Gastroesophageal sphincter (tissue), 4 donors: ENCODE data around the gene ATG2B. TPM values are rescaled to one million over a fixed set of nuclear protein-coding genes. Genes with fewer than 3 reads are reported as not detected.

ENCODE experiments used
- ATAC-seq: fragments of 150-250 bp; one replicate; pipeline ENCODE4 v1.9.1; 2016; ENCODE audit warnings: mild to moderate bottlenecking, moderate library complexity
- H3K27ac ChIP-seq, 4 donors: fragments of 200-600 bp; sonication (generic) in 3 of 4; 1 replicate in 3 of 4; 2 replicates in 1 of 4; pipeline ENCODE4 v1.5.1; 2016 to 2019
- H3K27me3 ChIP-seq: fragments of 200-600 bp; sonication (generic); one replicate; pipeline ENCODE4 v1.5.1; 2019
- H3K36me3 ChIP-seq, 2 donors: fragments of 200-600 bp; sonication (generic); one replicate each; pipeline ENCODE4 v1.5.1; 2019; ENCODE audit warnings: control low read depth in 1 of 2
- H3K4me1 ChIP-seq, 3 donors: fragments of 200-600 bp; sonication (generic); 1 replicate in 2 of 3; 2 replicates in 1 of 3; pipeline ENCODE4 v1.5.1; 2016 to 2019; ENCODE audit warnings: control low read depth in 2 of 3
- H3K4me3 ChIP-seq, 2 donors: fragments of 200-600 bp; sonication (generic); one replicate each; pipeline ENCODE4 v1.5.1; 2019; ENCODE audit warnings: mild to moderate bottlenecking in 1 of 2, moderate library complexity in 1 of 2
- H3K9me3 ChIP-seq, 3 donors: fragments of 200-600 bp; sonication (generic); one replicate each; pipeline ENCODE4 v1.5.1; 2017 to 2019; ENCODE audit warnings: control low read depth in 2 of 3
- CTCF ChIP-seq, 4 experiments: fragments of 200-600 bp in 2 of 4; fragments of 450-650 bp in 2 of 4; sonication (generic) in 1 of 4; IDR thresholded peaks; one replicate each; pipeline ENCODE4 v1.5.1; 2017 to 2019; ENCODE audit warnings: antibody characterized with exemption in 4 of 4, mild to moderate bottlenecking in 2 of 4, moderate library complexity in 2 of 4
- EP300 ChIP-seq: sonication (generic); formaldehyde crosslinking; IDR thresholded peaks from one replicate; pipeline ENCODE4 v1.6.1; 2017; ENCODE audit warnings: antibody characterized with exemption, mild to moderate bottlenecking
- POLR2A ChIP-seq, 2 donors: fragments of 450-650 bp; IDR thresholded peaks; one replicate each; pipeline ENCODE4 v1.6.1; 2017; ENCODE audit warnings: antibody characterized with exemption in 2 of 2, mild to moderate bottlenecking in 2 of 2, moderate library complexity in 1 of 2
- POLR2AphosphoS5 ChIP-seq: sonication (generic); formaldehyde crosslinking; IDR thresholded peaks from one replicate; pipeline ENCODE4 v1.6.1; 2017; ENCODE audit warnings: antibody characterized with exemption
- WGBS, 2 donors: methylation state at CpG; one replicate each; pipeline ENCODE4 v1.1.5; 2018; ENCODE audit warnings: low coverage in 1 of 2; 5-methylcytosine and 5-hydroxymethylcytosine counted together
- total RNA-seq, 4 donors: library from RNA; depleted of rRNA; stranded (reverse); fragments of >200 nt; gene quantifications; one replicate each; pipeline ENCODE4 v1.1.0, GENCODE V29; 2016

ATG2B gene
- total RNA-seq, 4 donors from 2014 or later = 18.9 to 40.5 (median 25.8) TPM

GRCh38 chr14:96284430-96284829 is 78.7 kb downstream of the ATG2B start:
- H3K9me3 ChIP-seq = no peaks in the 10 kb centered on the region
- no peaks in the 10 kb centered on the region for H3K27me3 ChIP-seq
- TF ChIP-seq POLR2AphosphoS5 = no peak
- TF ChIP-seq CTCF (IDR thresholded peaks at IDR 0.05) = no peak
- TF ChIP-seq EP300 = no peak
- TF ChIP-seq POLR2A (IDR thresholded peaks at IDR 0.05) = no peak
- peaks cover 0 to 11% (median 0%) of the 10 kb centered on the region in 3 donors for H3K4me1 ChIP-seq
- ATAC-seq = no peak
- 60 to 83% methylated on average over 1 of the region's 1 CpG for WGBS, 2 donors
- H3K4me3 ChIP-seq = no peak overlapping the region
- H3K27ac ChIP-seq = peak overlapping the region in 2 of 4 donors; percentile 75
- H3K36me3 ChIP-seq = peaks cover 2 to 61% of the 10 kb centered on the region in 2 donors

GRCh38 chr14:96284008-96284407 is 79.1 kb downstream of the ATG2B start:
- 94 to 100% methylated on average over 3 to 9 of the region's 9 CpGs for WGBS, 2 donors
- Histone ChIP-seq H3K4me1 (peaks cover 0 to 11% (median 0%) of the 10 kb centered on the region in 3 donors), H3K27me3 (no peaks in the 10 kb centered on the region), H3K4me3 (no peak overlapping the region), H3K36me3 (peaks cover 0 to 57% of the 10 kb centered on the region in 2 donors), H3K27ac (no peak overlapping the region), H3K9me3 (peaks cover 0 to 1% (median 0%) of the 10 kb centered on the region in 3 donors)
- TF ChIP-seq POLR2A (IDR thresholded peaks at IDR 0.05) = no peak
- no peak for TF ChIP-seq CTCF (IDR thresholded peaks at IDR 0.05)
- TF ChIP-seq POLR2AphosphoS5 = no peak
- TF ChIP-seq EP300 = no peak
- no peak for ATAC-seq

GRCh38 chr14:96281486-96281885 is 81.7 kb downstream of the ATG2B start:
- Histone ChIP-seq H3K4me1 (peaks cover 0 to 11% (median 0%) of the 10 kb centered on the region in 3 donors), H3K4me3 (no peak overlapping the region), H3K27ac (no peak overlapping the region), H3K36me3 (peaks cover 0 to 50% of the 10 kb centered on the region in 2 donors), H3K9me3 (peaks cover 0 to 19% (median 0%) of the 10 kb centered on the region in 3 donors), H3K27me3 (no peaks in the 10 kb centered on the region)
- no peak for TF ChIP-seq CTCF (IDR thresholded peaks at IDR 0.05)
- ATAC-seq = no peak
- WGBS, 2 donors = 36 to 41% methylated on average over 4 of the region's 4 CpGs

GRCh38 chr14:96280104-96280503 is 83.0 kb downstream of the ATG2B start:
- WGBS, 2 donors = 89 to 100% methylated on average over 1 to 2 of the region's 2 CpGs
- TF ChIP-seq POLR2AphosphoS5 (no peak), CTCF (IDR thresholded peaks at IDR 0.05) (no peak), POLR2A (IDR thresholded peaks at IDR 0.05) (no peak), EP300 (no peak)
- peaks cover 0 to 17% (median 4%) of the 10 kb centered on the region in 3 donors for H3K4me1 ChIP-seq
- H3K36me3 ChIP-seq = peaks cover 0 to 41% of the 10 kb centered on the region in 2 donors
- no peak overlapping the region for H3K27ac ChIP-seq
- H3K4me3 ChIP-seq = no peak overlapping the region
- no peaks in the 10 kb centered on the region for H3K27me3 ChIP-seq
- peaks cover 0 to 19% (median 0%) of the 10 kb centered on the region in 3 donors for H3K9me3 ChIP-seq
- ATAC-seq = no peak

- TF ChIP-seq CTCF (IDR thresholded peaks at IDR 0.05) (no peak), POLR2AphosphoS5 (no peak), EP300 (no peak), POLR2A (IDR thresholded peaks at IDR 0.05) (no peak)
- ATAC-seq = no peak
- Histone ChIP-seq H3K9me3 (peaks cover 0 to 19% (median 0%) of the 10 kb centered on the region in 3 donors), H3K27me3 (no peaks in the 10 kb centered on the region), H3K27ac (no peak overlapping the region), H3K4me1 (peaks cover 0 to 17% (median 9%) of the 10 kb centered on the region in 3 donors), H3K4me3 (no peak overlapping the region), H3K36me3 (peaks cover 0 to 35% of the 10 kb centered on the region in 2 donors)
- WGBS, 2 donors = 81 to 88% methylated on average over 6 of the region's 8 CpGs
Measured at GRCh38 chr14:96279564-96279963, 83.6 kb downstream of the ATG2B start.
